Measurements from ENCODE around the gene ENPP4. TPM values are rescaled to one million over a fixed set of nuclear protein-coding genes. Genes with fewer than 3 reads are reported as not detected.

Gene ENPP4, protein sequence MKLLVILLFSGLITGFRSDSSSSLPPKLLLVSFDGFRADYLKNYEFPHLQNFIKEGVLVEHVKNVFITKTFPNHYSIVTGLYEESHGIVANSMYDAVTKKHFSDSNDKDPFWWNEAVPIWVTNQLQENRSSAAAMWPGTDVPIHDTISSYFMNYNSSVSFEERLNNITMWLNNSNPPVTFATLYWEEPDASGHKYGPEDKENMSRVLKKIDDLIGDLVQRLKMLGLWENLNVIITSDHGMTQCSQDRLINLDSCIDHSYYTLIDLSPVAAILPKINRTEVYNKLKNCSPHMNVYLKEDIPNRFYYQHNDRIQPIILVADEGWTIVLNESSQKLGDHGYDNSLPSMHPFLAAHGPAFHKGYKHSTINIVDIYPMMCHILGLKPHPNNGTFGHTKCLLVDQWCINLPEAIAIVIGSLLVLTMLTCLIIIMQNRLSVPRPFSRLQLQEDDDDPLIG
- total RNA-seq, result 0.39 and 0.96 TPM in 2 replicates

DNA sequence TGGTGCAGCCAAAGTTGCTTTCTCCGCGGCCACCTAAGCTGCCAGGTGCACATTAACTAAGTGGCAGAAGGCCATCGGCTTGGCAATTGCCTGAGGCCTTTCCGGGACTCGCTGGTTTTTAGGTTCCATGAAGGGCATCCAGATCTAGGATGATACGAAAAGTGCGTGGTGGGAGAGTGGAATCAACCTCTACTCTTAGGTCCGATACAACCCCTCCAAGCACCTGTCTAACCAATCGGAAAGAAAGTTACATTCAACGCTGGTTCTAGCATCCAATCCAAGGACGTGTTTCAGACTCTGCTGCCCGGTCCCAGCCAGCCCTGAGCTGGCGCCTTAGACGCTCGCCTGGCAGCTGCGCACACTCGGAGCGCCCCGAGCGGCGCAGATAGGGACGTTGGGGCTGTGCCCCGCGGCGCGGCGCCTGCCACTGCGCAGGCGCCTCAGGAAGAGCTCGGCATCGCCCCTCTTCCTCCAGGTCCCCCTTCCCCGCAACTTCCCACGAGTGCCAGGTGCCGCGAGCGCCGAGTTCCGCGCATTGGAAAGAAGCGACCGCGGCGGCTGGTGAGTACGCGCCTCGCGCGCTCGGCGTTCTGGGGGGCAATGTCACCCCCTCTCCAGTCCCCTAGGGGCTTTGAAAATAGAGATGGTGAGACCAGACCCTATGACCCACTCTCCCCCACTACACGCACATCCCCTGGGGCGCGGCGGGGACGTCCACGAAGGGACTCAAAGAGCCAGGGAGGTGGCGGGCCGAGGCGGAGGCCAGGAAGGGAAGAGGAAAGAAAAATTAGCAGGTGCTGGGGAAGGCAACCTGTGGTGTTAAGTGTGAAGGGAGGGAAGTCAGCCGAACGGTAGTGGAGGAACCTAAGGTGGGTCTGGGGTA lies at the start of gene ENPP4:
ENPP4 (plus strand) TSS at position 361 of the 883 bp plus-strand sequence. CDS start 9,595 bp downstream, outside the sequence.

DNA sequence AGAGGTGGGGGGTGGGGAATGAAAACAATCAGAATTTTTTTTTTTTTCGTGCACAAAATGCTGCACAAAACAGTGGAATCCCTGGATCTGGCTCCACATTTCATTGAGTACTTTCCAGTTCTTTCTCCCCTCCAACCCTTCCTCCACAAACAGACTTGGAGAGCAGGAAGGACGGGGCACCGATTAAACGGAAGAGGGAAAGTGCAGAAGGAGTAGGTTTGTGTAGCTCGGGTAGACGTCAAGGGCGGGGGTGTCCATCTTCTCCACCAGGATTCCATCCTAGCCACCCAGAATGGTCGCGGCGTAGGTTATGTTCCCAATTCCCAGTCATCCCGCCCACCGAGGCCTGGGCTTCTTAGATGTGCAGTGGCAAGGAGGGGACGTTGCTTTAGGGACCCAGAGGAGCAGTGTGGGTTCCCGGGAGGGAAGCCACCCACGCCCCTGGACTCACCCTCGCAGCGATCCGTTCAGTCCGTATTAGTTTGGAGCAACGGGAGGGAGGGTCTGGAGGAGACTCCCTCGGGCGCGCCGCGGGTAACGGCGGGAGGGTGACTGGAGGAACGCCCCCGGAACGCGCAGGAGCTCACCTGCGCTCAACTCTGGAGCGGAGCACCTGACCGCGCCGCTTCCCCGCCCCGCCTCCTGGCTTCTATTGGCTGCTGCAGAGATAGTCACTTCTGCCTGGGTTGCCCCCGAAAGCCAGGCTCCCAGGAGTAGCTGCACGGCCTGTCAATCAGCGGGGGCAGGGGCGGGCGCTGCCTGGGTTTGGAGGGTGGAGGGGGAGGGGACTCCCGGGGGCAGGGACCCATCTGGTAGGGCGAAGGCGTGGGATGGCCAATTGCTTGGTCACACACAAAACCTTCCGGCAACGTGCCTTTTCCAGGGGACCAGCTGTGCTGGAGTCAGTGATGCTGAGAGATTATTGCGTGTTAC lies 40.8 kb downstream of the ENPP4 start, which contains the start of gene ENPP5:
ENPP5 (minus strand) TSS at position 624 of the 933 bp plus-strand sequence. CDS start 2,718 bp downstream, outside the sequence.

Other genes starting within 250 kb of the ENPP4 start
- gene CLIC5, start 114.1 kb upstream of the ENPP4 start, total RNA-seq, result 0.08 TPM in 1 of 2 replicates, not detected in the other
- 0.56 and 1.0 TPM in 2 replicates for gene ENPP5, start 41.0 kb downstream of the ENPP4 start, total RNA-seq

All from epithelial cell of alveolus of lung (primary cell).